Renal pelvis (tissue), 4 donors: ENCODE results near the gene KRT222. TPM values are rescaled to one million over a fixed set of nuclear protein-coding genes. Genes with fewer than 3 reads are reported as not detected.

Source experiments
- DNase-seq: peaks from one replicate; pipeline ENCODE4 v3.0.0-alpha.2; 2013
- polyA plus RNA-seq, 3 donors: library from polyadenylated mRNA; unstranded; fragments of 120-200 nt; gene quantifications; one replicate each; pipeline ENCODE4 v1.2.1, GENCODE V29; 2013; ENCODE audit not compliant: insufficient read length in 3 of 3

KRT222 gene
- polyA plus RNA-seq, 3 donors, result 0.17 to 0.21 TPM; not detected in 1

GRCh38 chr17:40615841-40616476, 49.0 kb downstream of the KRT222 start:
- DNase-seq, result no peak

GRCh38 chr17:40615068-40615840, 49.7 kb downstream of the KRT222 start:
- peak; percentile 50 for DNase-seq

- no peak for DNase-seq
Observed at GRCh38 chr17:40614431-40615067, 50.4 kb downstream of the KRT222 start.

- DNase-seq, result no peak
Observed at GRCh38 chr17:40613467-40614154, 51.4 kb downstream of the KRT222 start.

GRCh38 chr17:40612599-40613244, 52.3 kb downstream of the KRT222 start:
- no peak for DNase-seq

- DNase-seq, result no peak
Observed at GRCh38 chr17:40611840-40612474, 53.0 kb downstream of the KRT222 start.

GRCh38 chr17:40610359-40610758, 54.6 kb downstream of the KRT222 start:
- DNase-seq, result no peak

GRCh38 chr17:40608061-40608581, 56.9 kb downstream of the KRT222 start:
- DNase-seq, result no peak

GRCh38 chr17:40607641-40608040, 57.3 kb downstream of the KRT222 start:
- no peak for DNase-seq

GRCh38 chr17:40606548-40607353, 58.2 kb downstream of the KRT222 start:
- DNase-seq, result no peak

GRCh38 chr17:40605306-40605705, 59.7 kb downstream of the KRT222 start:
- no peak for DNase-seq

Other genes starting within 250 kb of the KRT222 start
- gene TOP2A, start 247.3 kb downstream of the KRT222 start, polyA plus RNA-seq, result 100 to 1,000 TPM; 157 to 176 (median 174) TPM
- gene IGFBP4, start 221.7 kb downstream of the KRT222 start, polyA plus RNA-seq, result 100 to 1,000 TPM; 341 to 358 (median 349) TPM
- under 1 TPM in 2 of 3 donors, not detected in 1; 0.01 to 0.08 TPM for gene TNS4, start 163.6 kb downstream of the KRT222 start, polyA plus RNA-seq
- under 1 TPM; 0.24 to 0.65 (median 0.54) TPM for gene CCR7, start 99.7 kb downstream of the KRT222 start, polyA plus RNA-seq
- gene SMARCE1, start 17.4 kb downstream of the KRT222 start, polyA plus RNA-seq, result 100 to 1,000 TPM; 226 to 262 (median 254) TPM
- under 1 TPM in 1 of 3 donors, not detected in 2; 0.09 TPM for gene KRT24, start 38.6 kb upstream of the KRT222 start, polyA plus RNA-seq
- gene KRT25, start 90.2 kb upstream of the KRT222 start, polyA plus RNA-seq, result not detected
- gene KRT26, start 107.0 kb upstream of the KRT222 start, polyA plus RNA-seq, result not detected
- under 1 TPM in 1 of 3 donors, not detected in 2; 0.30 TPM for gene KRT27, start 117.4 kb upstream of the KRT222 start, polyA plus RNA-seq
- gene KRT28, start 134.8 kb upstream of the KRT222 start, polyA plus RNA-seq, result not detected
- gene KRT10, start 157.4 kb upstream of the KRT222 start, polyA plus RNA-seq, result 10 to 100 TPM; 41.9 to 48.9 (median 45.9) TPM
- gene KRT12, start 202.0 kb upstream of the KRT222 start, polyA plus RNA-seq, result under 1 TPM in 2 of 3 donors, not detected in 1; 0.19 to 0.36 TPM
- under 1 TPM; 0.17 to 0.80 (median 0.36) TPM for gene KRT20, start 220.1 kb upstream of the KRT222 start, polyA plus RNA-seq